Fibroblast of skin of left quadriceps (primary cell): ENCODE results near the gene LARP1.
"Not testable (repeated sequence)": the region's sequence is repeated elsewhere in the genome, so short reads cannot be mapped to it uniquely, and the experiment has no call there.

Experiments
- DNase-seq, 2 experiments: peaks; one replicate each; pipeline ENCODE4 v3.0.0-alpha.2; 2013; ENCODE audit warnings: low read depth in 2 of 2

Gene LARP1

GRCh38 chr5:154755361-154756008 is at the start of gene LARP1:
Gene LARP1, plus strand, starts transcription at chr5:154755377. Its CDS starts 381 bp downstream, at chr5:154755758.
- no peak for DNase-seq

GRCh38 chr5:154706416-154706815 is 48.8 kb upstream of the LARP1 start:
- DNase-seq = no peak

GRCh38 chr5:154707641-154708040 is 47.5 kb upstream of the LARP1 start:
- no peak for DNase-seq

GRCh38 chr5:154708207-154708606 is 47.0 kb upstream of the LARP1 start:
- no peak for DNase-seq

- DNase-seq = no peak
Observed at GRCh38 chr5:154708846-154709245, 46.3 kb upstream of the LARP1 start.

- no peak for DNase-seq
Observed at GRCh38 chr5:154709368-154710305, 45.5 kb upstream of the LARP1 start.

GRCh38 chr5:154712518-154713437 is 42.4 kb upstream of the LARP1 start:
- no peak for DNase-seq

- no peak for DNase-seq
Observed at GRCh38 chr5:154713615-154714125, 41.5 kb upstream of the LARP1 start.

GRCh38 chr5:154714266-154714986 is 40.8 kb upstream of the LARP1 start:
- DNase-seq = no peak

- no peak for DNase-seq
Observed at GRCh38 chr5:154721481-154722058, 33.6 kb upstream of the LARP1 start.

GRCh38 chr5:154722097-154722496 is 33.1 kb upstream of the LARP1 start:
- DNase-seq = no peak

GRCh38 chr5:154722936-154723335 is 32.2 kb upstream of the LARP1 start:
- no peak for DNase-seq

- DNase-seq = no peak
Observed at GRCh38 chr5:154723740-154724505, 31.3 kb upstream of the LARP1 start.

- no peak for DNase-seq
Observed at GRCh38 chr5:154727361-154727760, 27.8 kb upstream of the LARP1 start.

- no peak for DNase-seq
Observed at GRCh38 chr5:154728939-154729588, 26.1 kb upstream of the LARP1 start.

- DNase-seq = no peak
Observed at GRCh38 chr5:154729613-154730012, 25.6 kb upstream of the LARP1 start.

GRCh38 chr5:154730761-154731160 is 24.4 kb upstream of the LARP1 start:
- not testable (repeated sequence) for DNase-seq

- DNase-seq = no peak
Observed at GRCh38 chr5:154732212-154732611, 23.0 kb upstream of the LARP1 start.
